GM21529 (cell line): ENCODE data around the gene TDRD9.

ENCODE experiments used
- ATAC-seq: cut with Tn5 transposase; IDR thresholded peaks from one replicate; pipeline ENCODE4 v1.9.1; 2021; ENCODE audit not compliant: unreplicated experiment

Gene TDRD9

GRCh38 chr14:104090071-104090748 lies 162.0 kb downstream of the TDRD9 start:
- ATAC-seq: no peak

- ATAC-seq: no peak
These were observed 163.0 kb downstream of the TDRD9 start for GRCh38 chr14:104091061-104091926.

- no peak for ATAC-seq
These were observed 163.9 kb downstream of the TDRD9 start for GRCh38 chr14:104091927-104092771.

GRCh38 chr14:104092931-104093365 lies 164.7 kb downstream of the TDRD9 start:
- no peak for ATAC-seq

GRCh38 chr14:104093366-104094055 lies 165.3 kb downstream of the TDRD9 start:
- no peak for ATAC-seq

- no peak for ATAC-seq
These were observed 165.9 kb downstream of the TDRD9 start for GRCh38 chr14:104094056-104094708.

GRCh38 chr14:104094709-104095425 lies 166.6 kb downstream of the TDRD9 start:
- ATAC-seq: no peak

- ATAC-seq: no peak
These were observed 167.4 kb downstream of the TDRD9 start for GRCh38 chr14:104095426-104096310.

GRCh38 chr14:104096318-104096717 lies 168.1 kb downstream of the TDRD9 start:
- ATAC-seq: no peak

GRCh38 chr14:104096751-104097700 lies 168.8 kb downstream of the TDRD9 start:
- no peak for ATAC-seq

GRCh38 chr14:104098272-104099095 lies 170.2 kb downstream of the TDRD9 start:
- ATAC-seq: no peak

GRCh38 chr14:104099096-104100041 lies 171.1 kb downstream of the TDRD9 start:
- ATAC-seq: no peak

GRCh38 chr14:104100171-104101085 lies 172.2 kb downstream of the TDRD9 start:
- no peak for ATAC-seq

- ATAC-seq: no peak
These were observed 172.9 kb downstream of the TDRD9 start for GRCh38 chr14:104101086-104101621.
